PFSK-1 (cell line): Measurements from ENCODE around the gene MAGEC1.

Experiments used
- FOXP2 ChIP-seq: optimal IDR thresholded peaks from 2 replicates; pipeline ENCODE3; 2011; ENCODE audit warnings: borderline replicate concordance, control low read depth, inconsistent platforms; ENCODE audit not compliant: insufficient read depth; ENCODE audit errors: extremely low read length, extremely low read depth
- POLR2AphosphoS5 ChIP-seq: IDR thresholded peaks from 2 replicates; pipeline ENCODE4 v1.6.1; 2012; ENCODE audit warnings: low read depth, mild to moderate bottlenecking, control low read depth, low read length, moderate library complexity
- SIN3A ChIP-seq: IDR thresholded peaks from 2 replicates; pipeline ENCODE4 v1.6.1; 2012; ENCODE audit warnings: mild to moderate bottlenecking, low read length, moderate library complexity, borderline replicate concordance; ENCODE audit not compliant: insufficient read depth
- TAF1 ChIP-seq: IDR thresholded peaks from 2 replicates; pipeline ENCODE4 v1.6.1; 2012; ENCODE audit warnings: low read length, control low read depth, borderline replicate concordance; ENCODE audit not compliant: insufficient read depth
- TF ChIP-seq, protein P1 (sequence below), 2 experiments: IDR thresholded peaks; 2 replicates each; pipeline versions ENCODE4 v1.6.1 to v1.8.0; 2011 to 2012; ENCODE audit warnings: low read depth in 2 of 2, low read length in 2 of 2, control low read depth in 1 of 2, inconsistent platforms in 1 of 2, mild to moderate bottlenecking in 1 of 2, moderate library complexity in 1 of 2; ENCODE audit not compliant: insufficient read depth in 1 of 2

MAGEC1 gene

DNA sequence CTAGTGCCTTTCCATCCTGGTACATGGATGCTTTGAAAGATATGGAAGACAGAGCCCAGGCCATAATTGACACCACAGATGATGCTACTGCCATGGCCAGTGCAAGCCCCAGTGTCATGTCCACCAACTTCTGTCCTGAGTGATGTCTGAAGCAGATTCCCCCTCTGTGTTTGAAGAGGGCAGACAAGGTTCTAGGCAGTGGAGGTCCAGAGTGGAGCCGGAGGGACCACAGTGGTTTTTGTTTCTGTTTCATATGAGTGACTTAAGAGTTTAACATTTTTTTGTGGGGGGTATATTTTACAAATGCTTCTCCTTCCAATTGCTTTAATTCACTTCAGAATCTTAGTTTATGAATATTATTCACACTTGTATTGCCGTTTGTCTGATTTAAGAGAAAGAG is 6.0 kb upstream of the MAGEC1 start:
- TF ChIP-seq FOXP2 (no peak), SIN3A (no peak), POLR2AphosphoS5 (no peak), TAF1 (no peak)
- TF ChIP-seq, protein P1, sequence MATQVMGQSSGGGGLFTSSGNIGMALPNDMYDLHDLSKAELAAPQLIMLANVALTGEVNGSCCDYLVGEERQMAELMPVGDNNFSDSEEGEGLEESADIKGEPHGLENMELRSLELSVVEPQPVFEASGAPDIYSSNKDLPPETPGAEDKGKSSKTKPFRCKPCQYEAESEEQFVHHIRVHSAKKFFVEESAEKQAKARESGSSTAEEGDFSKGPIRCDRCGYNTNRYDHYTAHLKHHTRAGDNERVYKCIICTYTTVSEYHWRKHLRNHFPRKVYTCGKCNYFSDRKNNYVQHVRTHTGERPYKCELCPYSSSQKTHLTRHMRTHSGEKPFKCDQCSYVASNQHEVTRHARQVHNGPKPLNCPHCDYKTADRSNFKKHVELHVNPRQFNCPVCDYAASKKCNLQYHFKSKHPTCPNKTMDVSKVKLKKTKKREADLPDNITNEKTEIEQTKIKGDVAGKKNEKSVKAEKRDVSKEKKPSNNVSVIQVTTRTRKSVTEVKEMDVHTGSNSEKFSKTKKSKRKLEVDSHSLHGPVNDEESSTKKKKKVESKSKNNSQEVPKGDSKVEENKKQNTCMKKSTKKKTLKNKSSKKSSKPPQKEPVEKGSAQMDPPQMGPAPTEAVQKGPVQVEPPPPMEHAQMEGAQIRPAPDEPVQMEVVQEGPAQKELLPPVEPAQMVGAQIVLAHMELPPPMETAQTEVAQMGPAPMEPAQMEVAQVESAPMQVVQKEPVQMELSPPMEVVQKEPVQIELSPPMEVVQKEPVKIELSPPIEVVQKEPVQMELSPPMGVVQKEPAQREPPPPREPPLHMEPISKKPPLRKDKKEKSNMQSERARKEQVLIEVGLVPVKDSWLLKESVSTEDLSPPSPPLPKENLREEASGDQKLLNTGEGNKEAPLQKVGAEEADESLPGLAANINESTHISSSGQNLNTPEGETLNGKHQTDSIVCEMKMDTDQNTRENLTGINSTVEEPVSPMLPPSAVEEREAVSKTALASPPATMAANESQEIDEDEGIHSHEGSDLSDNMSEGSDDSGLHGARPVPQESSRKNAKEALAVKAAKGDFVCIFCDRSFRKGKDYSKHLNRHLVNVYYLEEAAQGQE (IDR thresholded peaks at IDR 0.05; ENCODE audit: insufficient read depth in 1 of 2, low read depth in 2 of 2, low read length in 2 of 2): no peak

DNA sequence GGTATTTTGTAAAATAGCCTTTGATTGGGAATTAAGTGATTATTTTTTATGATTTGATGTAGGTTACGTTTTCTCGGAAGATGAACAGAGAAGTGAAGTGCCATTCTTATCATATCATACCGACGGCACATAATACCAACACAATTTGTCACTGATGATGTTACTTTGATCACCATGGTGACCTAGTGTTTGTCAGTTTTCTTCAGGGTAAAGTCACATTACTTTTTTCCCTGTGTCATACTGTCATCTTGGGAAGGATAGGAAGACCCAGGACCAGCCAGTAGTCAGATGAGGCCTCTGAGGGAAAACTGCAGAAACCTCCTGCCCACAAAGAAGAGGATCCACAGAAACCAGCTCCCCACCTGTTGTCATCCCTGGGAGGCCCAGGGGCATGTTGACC is 1.3 kb upstream of the MAGEC1 start:
- no peak for TF ChIP-seq TAF1
- TF ChIP-seq, protein P1 (IDR thresholded peaks at IDR 0.05; ENCODE audit: insufficient read depth in 1 of 2, low read depth in 2 of 2, low read length in 2 of 2): no peak
- no peak for TF ChIP-seq POLR2AphosphoS5
- TF ChIP-seq SIN3A: no peak
- no peak for TF ChIP-seq FOXP2

DNA sequence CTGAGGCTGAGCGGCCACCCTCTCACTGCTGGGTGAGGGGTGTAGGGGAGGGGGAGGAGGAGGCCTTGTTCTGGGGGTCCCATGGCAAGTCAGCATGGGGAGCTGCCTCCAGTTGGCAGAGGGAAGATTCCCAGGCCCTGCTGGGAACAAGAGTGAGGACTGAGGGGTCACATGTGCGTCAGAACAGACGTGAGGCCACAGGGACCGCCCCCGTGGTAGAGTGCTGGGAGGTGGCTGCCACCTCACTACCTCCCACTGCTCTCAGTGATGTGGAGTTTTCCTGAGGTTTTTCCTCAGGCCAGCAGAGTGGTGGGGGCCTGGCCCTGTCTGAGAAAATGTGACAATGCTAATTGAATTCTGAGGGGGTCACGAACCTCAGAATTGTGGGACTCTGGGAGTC is 568 bp downstream of the MAGEC1 start:
- TF ChIP-seq TAF1: no peak

DNA sequence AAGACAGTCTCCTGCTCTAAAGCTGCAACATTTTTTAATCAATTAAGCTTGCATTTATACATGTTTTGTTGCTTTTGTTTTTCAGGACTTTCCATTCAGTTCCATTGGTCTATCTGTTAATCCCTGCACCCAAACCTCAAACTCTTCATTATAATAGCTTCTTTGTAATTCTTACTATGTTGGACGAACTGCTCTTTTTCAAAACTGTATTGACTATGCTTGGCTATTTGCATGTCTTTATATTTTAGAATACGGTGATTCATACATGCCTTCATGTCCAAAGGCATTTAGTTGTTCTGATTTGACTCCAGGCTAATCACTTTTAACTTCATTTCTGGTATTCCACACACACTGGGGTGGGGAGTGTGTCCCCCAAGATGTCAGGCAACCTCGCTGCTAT is 14.1 kb downstream of the MAGEC1 start:
- TF ChIP-seq TAF1 (no peak), FOXP2 (no peak), SIN3A (no peak), POLR2AphosphoS5 (no peak)
- TF ChIP-seq, protein P1 (IDR thresholded peaks at IDR 0.05; ENCODE audit: insufficient read depth in 1 of 2, low read depth in 2 of 2, low read length in 2 of 2): no peak

DNA sequence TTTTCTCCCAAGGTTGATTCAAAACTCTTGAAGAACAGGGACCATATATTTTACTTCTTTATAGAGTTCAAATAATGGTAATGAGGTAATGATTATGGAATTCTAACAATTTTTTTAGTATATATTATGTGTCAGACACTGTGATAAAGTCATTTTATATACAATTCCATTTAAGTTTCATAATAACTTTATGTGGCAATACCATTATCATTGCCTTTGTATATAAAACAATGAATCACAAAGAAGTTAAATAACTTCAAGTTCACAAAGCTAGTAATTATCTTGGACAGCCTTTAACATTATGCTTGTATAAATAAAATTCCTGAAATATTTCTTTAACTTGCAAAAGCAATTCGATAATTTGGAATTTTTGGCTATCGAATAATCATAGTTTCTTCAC is 20.6 kb downstream of the MAGEC1 start:
- TF ChIP-seq, protein P1 (IDR thresholded peaks at IDR 0.05; ENCODE audit: insufficient read depth in 1 of 2, low read depth in 2 of 2, low read length in 2 of 2): no peak
- no peak for TF ChIP-seq FOXP2
- no peak for TF ChIP-seq TAF1
